GM12872 (cell line): ENCODE results near the gene LCN1.

Experiments used
- CTCF ChIP-seq: IDR thresholded peaks from 3 replicates; pipeline ENCODE4 v1.5.1; 2011; ENCODE audit warnings: low read depth, mild to moderate bottlenecking, low read length, moderate library complexity; ENCODE audit not compliant: insufficient read depth

Gene LCN1

GRCh38 chr9:135523521-135524129 lies 2.4 kb downstream of the LCN1 start:
- TF ChIP-seq CTCF, result no peak

- no peak for TF ChIP-seq CTCF
Measured at GRCh38 chr9:135524130-135524861, 3.1 kb downstream of the LCN1 start.

GRCh38 chr9:135525241-135526088 lies 4.2 kb downstream of the LCN1 start:
- no peak for TF ChIP-seq CTCF

- no peak for TF ChIP-seq CTCF
Measured at GRCh38 chr9:135526089-135526729, 5.0 kb downstream of the LCN1 start.

GRCh38 chr9:135526730-135527571 lies 5.7 kb downstream of the LCN1 start:
- no peak for TF ChIP-seq CTCF

- no peak for TF ChIP-seq CTCF
Measured at GRCh38 chr9:135530146-135530545, 8.9 kb downstream of the LCN1 start.
